KOPT-K1 (cell line): ENCODE measurements around the gene ALDH1L1.

Experiments
- H3K27ac ChIP-seq: fragments of 200-600 bp; sonication (generic); 2 replicates; pipeline ENCODE4 v1.5.1; 2016; ENCODE audit warnings: antibody characterized with exemption, mild to moderate bottlenecking, low read depth, low read length; ENCODE audit not compliant: poor library complexity, severe bottlenecking
- H3K36me3 ChIP-seq: fragments of 200-600 bp; sonication (generic); 2 replicates; pipeline ENCODE4 v1.5.1; 2017; ENCODE audit warnings: antibody characterized with exemption, mild to moderate bottlenecking, low read length, moderate library complexity; ENCODE audit not compliant: insufficient read depth
- H3K9me3 ChIP-seq: fragments of 200-600 bp; sonication (generic); 2 replicates; pipeline ENCODE4 v1.5.1; 2017; ENCODE audit warnings: antibody characterized with exemption, low read length, mild to moderate bottlenecking; ENCODE audit not compliant: insufficient read depth, poor library complexity, severe bottlenecking

Gene ALDH1L1

GRCh38 chr3:126113733-126114442 lies 66.5 kb downstream of the ALDH1L1 start:
- Histone ChIP-seq H3K27ac (no peak overlapping the region), H3K9me3 (no peaks in the 10 kb centered on the region), H3K36me3 (no peaks in the 10 kb centered on the region)

- H3K9me3 ChIP-seq: no peaks in the 10 kb centered on the region
- no peak overlapping the region for H3K27ac ChIP-seq
- H3K36me3 ChIP-seq: no peaks in the 10 kb centered on the region
Measured at GRCh38 chr3:126113238-126113555, 67.2 kb downstream of the ALDH1L1 start.

- Histone ChIP-seq H3K36me3 (no peaks in the 10 kb centered on the region), H3K27ac (no peak overlapping the region), H3K9me3 (no peaks in the 10 kb centered on the region)
Measured at GRCh38 chr3:126112531-126113237, 67.7 kb downstream of the ALDH1L1 start.

- Histone ChIP-seq H3K27ac (no peak overlapping the region), H3K36me3 (no peaks in the 10 kb centered on the region), H3K9me3 (no peaks in the 10 kb centered on the region)
Measured at GRCh38 chr3:126111566-126112475, 68.6 kb downstream of the ALDH1L1 start.

DNA sequence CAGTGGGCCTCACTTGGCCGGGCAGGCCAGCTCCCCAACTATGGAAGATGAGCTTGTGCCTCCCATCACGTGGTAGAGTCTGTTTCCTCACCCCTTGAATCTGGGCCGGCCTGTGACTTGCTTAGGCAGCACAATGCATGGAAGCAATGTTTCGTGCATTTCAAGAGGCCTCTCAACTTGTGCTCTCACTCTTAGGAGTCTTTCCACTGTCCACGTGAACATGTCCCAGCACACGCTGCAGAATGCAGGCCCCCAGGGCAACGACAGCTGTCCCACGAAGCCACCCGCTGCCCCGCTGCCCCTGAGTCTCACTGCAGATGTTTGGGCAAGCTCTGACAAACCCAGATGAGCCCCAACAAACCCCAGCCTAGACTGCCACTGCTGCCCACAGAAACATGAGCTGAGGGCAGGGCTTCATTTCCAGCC lies 69.2 kb downstream of the ALDH1L1 start:
- H3K27ac ChIP-seq: no peak overlapping the region
- H3K9me3 ChIP-seq: no peaks in the 10 kb centered on the region
- H3K36me3 ChIP-seq: no peaks in the 10 kb centered on the region

- H3K9me3 ChIP-seq: no peaks in the 10 kb centered on the region
Measured at GRCh38 chr3:126110431-126111125, 69.8 kb downstream of the ALDH1L1 start.

DNA sequence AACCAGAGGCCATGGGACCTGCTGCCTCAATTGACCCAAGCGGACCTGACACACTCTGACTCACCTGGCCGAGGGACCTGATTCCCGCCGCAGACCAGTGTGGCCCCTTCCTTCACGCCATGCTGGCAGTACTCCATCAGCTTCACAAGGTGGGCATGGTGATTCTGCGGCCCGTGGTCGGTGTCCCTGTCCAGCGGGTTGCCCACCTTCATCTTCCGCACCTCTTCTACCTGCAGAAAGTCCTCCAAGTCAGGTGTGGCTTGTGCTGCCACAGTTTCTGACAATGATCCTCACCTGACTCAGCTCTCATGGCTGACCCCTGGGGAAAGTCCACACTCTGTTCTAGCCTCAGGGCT lies 70.5 kb downstream of the ALDH1L1 start:
- Histone ChIP-seq H3K36me3 (no peaks in the 10 kb centered on the region), H3K27ac (no peak overlapping the region), H3K9me3 (no peaks in the 10 kb centered on the region)

More at GRCh38 chr3:126110431-126111125, 69.8 kb downstream of the ALDH1L1 start:
- no peak overlapping the region for H3K27ac ChIP-seq
- H3K36me3 ChIP-seq: no peaks in the 10 kb centered on the region

DNA sequence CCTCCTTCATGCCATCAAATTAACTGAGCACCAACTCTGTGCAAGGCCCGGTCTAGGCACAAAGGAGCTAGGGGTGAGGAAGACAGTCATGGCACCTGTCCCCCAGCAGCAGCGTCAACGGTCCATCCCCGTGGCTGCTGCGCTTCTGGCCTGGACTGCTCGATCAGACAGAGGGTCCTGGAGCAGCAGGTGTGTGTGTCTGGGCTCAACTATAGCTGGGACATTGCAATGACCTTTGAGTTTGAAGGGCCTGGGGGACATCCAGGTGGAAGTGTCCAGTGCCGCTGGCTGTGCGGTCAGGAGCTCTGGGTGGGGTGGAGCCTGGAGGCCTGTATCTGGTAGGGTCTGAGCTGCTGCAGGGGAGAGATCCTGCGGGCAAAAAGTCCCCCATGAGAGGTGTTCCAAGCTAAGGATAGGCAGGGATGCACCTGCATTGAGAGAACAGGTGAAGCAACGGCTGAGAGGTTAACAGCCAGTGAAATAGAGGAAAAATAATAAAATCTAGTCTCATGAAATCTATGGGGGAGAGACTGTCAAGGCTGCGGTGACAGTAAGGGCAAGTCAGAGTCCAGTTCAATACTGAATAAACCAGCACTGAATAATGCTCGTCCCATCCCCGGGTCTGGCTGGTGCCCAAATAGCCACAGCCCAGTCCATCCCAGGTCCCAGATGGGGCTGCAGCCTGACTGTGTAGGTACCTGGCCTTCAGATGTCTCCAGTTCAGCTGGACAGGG lies 71.1 kb downstream of the ALDH1L1 start:
- Histone ChIP-seq H3K9me3 (no peaks in the 10 kb centered on the region), H3K36me3 (no peaks in the 10 kb centered on the region), H3K27ac (no peak overlapping the region)

DNA sequence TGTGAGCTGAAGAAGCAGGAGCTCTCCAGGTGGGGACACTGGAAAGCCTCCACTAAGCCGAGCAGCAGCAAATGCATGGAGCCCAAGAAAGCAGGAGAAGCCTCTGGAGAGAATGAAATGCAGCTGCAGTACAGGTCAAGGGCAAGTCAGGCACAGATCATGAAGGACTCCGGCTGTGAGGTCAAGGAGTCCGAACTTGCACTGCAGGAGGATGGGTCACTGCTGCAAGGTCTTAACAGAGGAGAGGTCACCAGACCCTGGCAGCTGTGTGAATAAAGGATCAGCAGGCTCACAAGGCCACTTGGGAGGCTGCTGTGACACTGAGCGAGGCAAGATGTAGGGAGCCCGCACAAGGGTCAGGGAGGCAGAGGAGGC lies 71.7 kb downstream of the ALDH1L1 start:
- H3K27ac ChIP-seq: no peak overlapping the region
- H3K9me3 ChIP-seq: no peaks in the 10 kb centered on the region
- H3K36me3 ChIP-seq: no peaks in the 10 kb centered on the region

DNA sequence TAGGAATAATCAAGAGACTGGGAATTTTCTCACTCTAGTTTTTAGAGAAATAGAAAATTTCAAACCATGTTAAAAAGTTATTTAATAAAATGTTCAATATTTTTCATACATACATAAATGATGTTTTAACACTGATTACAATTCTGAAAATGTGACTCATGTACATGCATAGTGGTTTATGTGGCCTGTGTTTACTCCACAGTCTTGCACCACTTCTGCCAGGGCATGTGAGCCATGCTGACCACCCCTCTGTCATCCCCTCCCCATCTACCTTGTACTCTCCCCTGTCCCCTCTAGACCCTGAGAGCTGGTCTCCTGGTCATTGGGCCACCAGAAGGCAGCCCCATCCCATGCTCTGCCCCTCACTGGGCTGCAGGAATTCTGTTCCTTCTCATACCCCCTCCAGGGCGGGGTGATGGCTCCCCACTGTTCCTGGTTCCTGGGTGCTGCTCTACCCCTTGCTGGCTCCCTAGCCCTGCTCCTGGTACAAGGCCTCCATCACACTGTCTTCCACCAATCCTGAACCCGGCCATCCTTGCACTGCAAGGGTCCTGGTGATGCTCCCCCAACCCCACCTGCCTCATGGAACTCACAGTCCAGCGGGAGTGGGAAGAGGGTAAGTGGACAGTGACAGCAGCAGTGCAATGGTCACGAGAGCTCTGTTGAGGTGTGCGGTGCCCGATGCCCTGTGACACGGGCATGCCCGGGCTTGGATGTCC lies 72.3 kb downstream of the ALDH1L1 start:
- H3K9me3 ChIP-seq: no peaks in the 10 kb centered on the region
- H3K27ac ChIP-seq: no peak overlapping the region
- no peaks in the 10 kb centered on the region for H3K36me3 ChIP-seq

- Histone ChIP-seq H3K9me3 (no peaks in the 10 kb centered on the region), H3K36me3 (no peaks in the 10 kb centered on the region), H3K27ac (no peak overlapping the region)
Measured at GRCh38 chr3:126107203-126107939, 73.0 kb downstream of the ALDH1L1 start.

GRCh38 chr3:126106336-126107202 lies 73.8 kb downstream of the ALDH1L1 start:
- H3K9me3 ChIP-seq: no peaks in the 10 kb centered on the region
- no peak overlapping the region for H3K27ac ChIP-seq
- no peaks in the 10 kb centered on the region for H3K36me3 ChIP-seq
